ENCODE measurements around the gene CYYR1. TPM values are rescaled to one million over a fixed set of nuclear protein-coding genes. Genes with fewer than 3 reads are reported as not detected.

Gene CYYR1
- total RNA-seq, 2 donors from 2014 or later = 4.3 to 5.2 TPM

DNA sequence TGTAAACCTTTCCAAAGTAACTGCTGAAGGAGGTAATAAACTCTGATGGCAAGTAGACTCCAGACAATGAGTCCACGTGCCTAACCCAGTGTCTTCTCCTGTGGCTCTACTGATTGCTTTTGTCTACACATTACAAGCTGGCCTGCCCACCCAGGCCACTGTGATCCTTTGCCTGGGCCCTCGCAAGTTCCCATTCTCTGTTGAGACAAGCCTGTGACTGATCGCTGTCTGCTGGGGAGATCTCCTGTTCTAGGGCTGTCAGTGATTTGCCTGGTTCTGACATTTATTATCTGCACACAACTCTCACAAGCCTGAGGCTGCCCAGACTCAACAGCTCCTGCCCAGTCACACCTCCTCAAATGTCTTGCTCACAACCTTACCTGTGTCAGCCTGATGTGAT is 81.4 kb downstream of the CYYR1 start:
- no peaks in the 10 kb centered on the region for H3K4me1 ChIP-seq
- ATAC-seq = no peak
- TF ChIP-seq POLR2A (IDR thresholded peaks at IDR 0.05) = no peak
- TF ChIP-seq, protein P1, sequence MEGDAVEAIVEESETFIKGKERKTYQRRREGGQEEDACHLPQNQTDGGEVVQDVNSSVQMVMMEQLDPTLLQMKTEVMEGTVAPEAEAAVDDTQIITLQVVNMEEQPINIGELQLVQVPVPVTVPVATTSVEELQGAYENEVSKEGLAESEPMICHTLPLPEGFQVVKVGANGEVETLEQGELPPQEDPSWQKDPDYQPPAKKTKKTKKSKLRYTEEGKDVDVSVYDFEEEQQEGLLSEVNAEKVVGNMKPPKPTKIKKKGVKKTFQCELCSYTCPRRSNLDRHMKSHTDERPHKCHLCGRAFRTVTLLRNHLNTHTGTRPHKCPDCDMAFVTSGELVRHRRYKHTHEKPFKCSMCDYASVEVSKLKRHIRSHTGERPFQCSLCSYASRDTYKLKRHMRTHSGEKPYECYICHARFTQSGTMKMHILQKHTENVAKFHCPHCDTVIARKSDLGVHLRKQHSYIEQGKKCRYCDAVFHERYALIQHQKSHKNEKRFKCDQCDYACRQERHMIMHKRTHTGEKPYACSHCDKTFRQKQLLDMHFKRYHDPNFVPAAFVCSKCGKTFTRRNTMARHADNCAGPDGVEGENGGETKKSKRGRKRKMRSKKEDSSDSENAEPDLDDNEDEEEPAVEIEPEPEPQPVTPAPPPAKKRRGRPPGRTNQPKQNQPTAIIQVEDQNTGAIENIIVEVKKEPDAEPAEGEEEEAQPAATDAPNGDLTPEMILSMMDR (IDR thresholded peaks at IDR 0.05) = no peak

DNA sequence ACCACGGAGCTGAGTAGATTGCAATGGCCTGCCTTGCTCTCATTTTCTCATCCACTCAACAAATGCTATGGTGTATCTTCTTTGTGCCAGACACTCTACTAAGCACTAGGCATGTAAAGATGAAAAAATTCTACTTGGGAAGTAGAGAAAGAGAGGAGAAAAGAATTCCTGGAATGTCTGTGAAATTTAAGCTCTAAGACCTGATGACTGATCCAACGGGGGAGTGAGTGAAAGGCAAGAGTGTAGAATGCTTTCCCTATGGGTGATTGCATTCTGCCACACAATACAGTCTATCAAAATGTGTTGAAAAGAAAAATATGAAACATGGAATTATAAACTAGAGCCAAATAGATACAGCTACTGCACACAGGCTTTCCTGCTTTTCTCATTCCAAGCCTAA is 82.3 kb downstream of the CYYR1 start:
- H3K27ac ChIP-seq = no peak overlapping the region
- no peak for ATAC-seq
- no peaks in the 10 kb centered on the region for H3K9me3 ChIP-seq
- WGBS, 2 donors = 43 to 54% methylated on average over 2 of the region's 2 CpGs
- no peak for TF ChIP-seq POLR2A (IDR thresholded peaks at IDR 0.05)
- TF ChIP-seq, protein P1 (IDR thresholded peaks at IDR 0.05) = no peak
- intact Hi-C loops (cut with DNase I) = no loop called here
- no peaks in the 10 kb centered on the region for H3K4me1 ChIP-seq
- DNase-seq = no peak
- no peaks in the 10 kb centered on the region for H3K36me3 ChIP-seq (replicated peaks in 1 of 2; ENCODE audit: insufficient read depth in 1 of 2, low read depth in 2 of 2)
- no peak overlapping the region for H3K4me3 ChIP-seq
- H3K27me3 ChIP-seq = no peaks in the 10 kb centered on the region

More for the DNA sequence above, 81.4 kb downstream of the CYYR1 start:
- Histone ChIP-seq H3K36me3 (replicated peaks in 1 of 2; ENCODE audit: insufficient read depth in 1 of 2, low read depth in 2 of 2) (no peaks in the 10 kb centered on the region), H3K9me3 (no peaks in the 10 kb centered on the region), H3K27ac (no peak overlapping the region), H3K4me3 (no peak overlapping the region), H3K27me3 (no peaks in the 10 kb centered on the region)
- 78 to 80% methylated on average over 3 of the region's 3 CpGs for WGBS, 2 donors
- intact Hi-C loops (cut with DNase I) = no loop called here
- no peak for DNase-seq

DNA sequence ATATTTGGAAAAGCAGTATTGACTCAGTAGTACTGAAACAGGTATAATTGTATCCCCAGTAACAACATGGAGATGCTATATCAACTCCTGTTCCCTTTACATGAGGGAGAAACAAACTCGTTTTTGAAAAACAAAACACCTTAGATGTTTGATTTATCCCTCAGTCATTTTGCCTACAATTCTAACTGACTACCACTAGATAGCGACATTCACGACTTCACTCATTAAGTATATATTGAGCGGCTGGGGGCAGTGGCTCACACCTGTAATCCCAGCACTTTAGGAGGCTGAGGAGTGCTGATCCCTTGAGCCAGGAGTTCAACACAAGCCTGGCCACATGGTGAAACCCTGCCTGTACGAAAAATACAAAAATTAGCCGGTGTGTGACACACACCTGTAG is 83.3 kb downstream of the CYYR1 start:
- Histone ChIP-seq H3K9me3 (no peaks in the 10 kb centered on the region), H3K27ac (no peak overlapping the region), H3K36me3 (replicated peaks in 1 of 2; ENCODE audit: insufficient read depth in 1 of 2, low read depth in 2 of 2) (no peaks in the 10 kb centered on the region), H3K4me3 (no peak overlapping the region), H3K4me1 (no peaks in the 10 kb centered on the region), H3K27me3 (no peaks in the 10 kb centered on the region)
- ATAC-seq (no peak), DNase-seq (no peak)
- WGBS, 2 donors = 68 to 83% methylated on average over 6 of the region's 6 CpGs
- intact Hi-C loops (cut with DNase I) = no loop called here
- TF ChIP-seq, protein P1 (IDR thresholded peaks at IDR 0.05) = no peak
- no peak for TF ChIP-seq POLR2A (IDR thresholded peaks at IDR 0.05)

DNA sequence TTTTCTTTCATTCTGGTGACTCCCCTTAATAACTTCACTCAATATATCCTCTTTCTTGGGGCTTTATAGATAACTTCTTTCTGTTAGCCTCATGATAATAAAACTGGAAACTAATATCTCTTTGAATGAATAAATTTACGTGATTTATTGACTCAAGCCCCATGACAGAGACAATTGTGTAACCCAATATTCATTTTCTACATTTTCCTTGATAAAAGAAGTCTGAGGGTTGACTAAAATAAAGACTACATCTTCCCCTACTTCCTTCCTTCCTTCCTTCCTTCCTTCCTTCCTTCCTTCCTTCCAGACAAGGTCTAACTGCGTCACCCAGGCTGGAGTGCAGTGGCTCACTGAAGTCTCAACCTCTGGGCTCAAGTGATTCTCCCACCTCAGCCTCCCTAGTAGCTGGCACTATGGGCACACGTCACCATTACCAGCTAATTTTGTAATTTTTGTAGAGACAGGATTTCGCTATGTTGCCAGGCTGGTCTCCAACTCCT is 85.1 kb downstream of the CYYR1 start:
- no peak for TF ChIP-seq POLR2A (IDR thresholded peaks at IDR 0.05)
- TF ChIP-seq, protein P1 (IDR thresholded peaks at IDR 0.05) = no peak
- no peak overlapping the region for H3K27ac ChIP-seq
- DNase-seq (no peak), ATAC-seq (no peak)
- intact Hi-C loops (cut with DNase I) = no loop called here
- H3K36me3 ChIP-seq (replicated peaks in 1 of 2; ENCODE audit: insufficient read depth in 1 of 2, low read depth in 2 of 2) = no peaks in the 10 kb centered on the region
- no peak overlapping the region for H3K4me3 ChIP-seq
- no peaks in the 10 kb centered on the region for H3K27me3 ChIP-seq
- H3K9me3 ChIP-seq = no peaks in the 10 kb centered on the region
- WGBS, 2 donors = 72 to 73% methylated on average over 4 of the region's 4 CpGs
- H3K4me1 ChIP-seq = no peaks in the 10 kb centered on the region

DNA sequence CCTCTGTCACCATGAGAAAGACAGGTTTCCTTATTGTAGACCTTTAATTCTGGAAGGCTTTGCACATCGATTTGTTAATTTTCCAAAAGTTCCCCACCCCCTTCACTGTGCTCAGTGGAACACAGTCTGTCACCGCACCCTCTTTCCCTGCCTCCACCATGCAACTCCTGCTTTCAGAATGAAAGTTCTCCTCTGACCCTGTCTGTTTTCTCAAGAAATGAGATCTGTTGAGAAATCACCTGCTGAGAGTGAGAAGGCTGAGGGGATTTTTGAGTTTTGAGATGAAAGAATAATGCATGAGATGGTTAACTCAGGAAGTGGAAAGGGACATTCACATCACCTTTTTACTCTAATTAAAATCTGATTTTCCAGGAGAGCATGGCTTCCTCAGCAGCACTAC is 99.6 kb downstream of the CYYR1 start:
- H3K4me3 ChIP-seq = no peak overlapping the region
- no peak for TF ChIP-seq POLR2A (IDR thresholded peaks at IDR 0.05)
- TF ChIP-seq, protein P1 (IDR thresholded peaks at IDR 0.05) = no peak
- intact Hi-C loops (cut with DNase I) = no loop called here
- no peaks in the 10 kb centered on the region for H3K27me3 ChIP-seq
- no peaks in the 10 kb centered on the region for H3K4me1 ChIP-seq
- no peaks in the 10 kb centered on the region for H3K36me3 ChIP-seq (replicated peaks in 1 of 2; ENCODE audit: insufficient read depth in 1 of 2, low read depth in 2 of 2)
- 84 to 94% methylated on average over 2 of the region's 2 CpGs for WGBS, 2 donors
- no peaks in the 10 kb centered on the region for H3K9me3 ChIP-seq
- DNase-seq (no peak), ATAC-seq (no peak)
- no peak overlapping the region for H3K27ac ChIP-seq
